ENCODE measurements around the gene B4GALNT3.

Gene B4GALNT3

DNA sequence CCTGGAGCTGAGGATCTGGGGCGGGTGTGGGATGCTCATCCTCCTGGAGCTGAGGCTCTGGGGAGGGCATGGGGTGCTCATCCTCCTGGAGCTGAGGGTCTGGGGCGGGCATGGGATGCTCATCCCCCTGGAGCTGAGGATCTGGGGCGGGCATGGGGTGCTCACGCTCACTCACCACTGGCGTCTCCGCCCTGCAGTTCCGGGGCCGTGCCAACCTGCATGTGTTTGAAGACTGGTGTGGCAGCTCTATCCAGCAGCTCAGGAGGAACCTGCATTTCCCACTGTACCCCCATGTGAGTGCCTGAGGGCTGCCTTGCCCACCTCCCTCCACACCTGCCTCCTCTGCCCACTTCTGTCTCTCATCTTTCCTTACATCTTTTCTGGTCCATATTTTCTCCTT is 84.4 kb downstream of the B4GALNT3 start:
- Histone ChIP-seq H3K27me3 (0 out of 22 replicates have a peak, but pooled peaks cover 0 to 3% (median 0%) of the 10 kb centered on the region in 11 experiments), H3K4me3 (no peak overlapping the region), H4K20me1 (no peaks in the 10 kb centered on the region; a peak in 1 of 22 replicates), H3K4me1 (peaks cover 31 to 56% (median 42%) of the 10 kb centered on the region in 10 experiments), H3K27ac (no peak overlapping the region), H3K36me3 (no peaks in the 10 kb centered on the region), H3K9me3 (replicated peaks in 1 of 11) (no peaks in the 10 kb centered on the region), H3K9ac (no peak overlapping the region), H3K4me2 (peak overlapping the region in 10 of 11 experiments; percentile 4 to 81 (median 64); a peak in 15 of 22 replicates)
- TF ChIP-seq Cebpa-rat (IDR thresholded peaks at IDR 0.05): no peak

- Histone ChIP-seq H3K4me1 (peaks cover 26 to 47% (median 35%) of the 10 kb centered on the region in 10 experiments), H3K9me3 (replicated peaks in 1 of 11) (no peaks in the 10 kb centered on the region), H3K36me3 (no peaks in the 10 kb centered on the region), H3K27me3 (0 out of 22 replicates have a peak, but pooled peaks cover 0 to 3% (median 0%) of the 10 kb centered on the region in 11 experiments), H4K20me1 (no peaks in the 10 kb centered on the region; a peak in 1 of 22 replicates), H3K4me2 (peak overlapping the region; percentile 4 to 81 (median 60); a peak in 20 of 22 replicates), H3K9ac (peak overlapping the region in 1 of 11 experiments; percentile 48; a peak in 1 of 22 replicates), H3K27ac (peak overlapping the region in 3 of 11 experiments; percentile 11 to 47 (median 17); a peak in 2 of 22 replicates), H3K4me3 (peak overlapping the region in 1 of 10 experiments; percentile 5; a peak in 2 of 20 replicates)
- no peak for TF ChIP-seq Cebpa-rat (IDR thresholded peaks at IDR 0.05)
These were observed 85.3 kb downstream of the B4GALNT3 start for GRCh38 chr12:544941-545635.

DNA sequence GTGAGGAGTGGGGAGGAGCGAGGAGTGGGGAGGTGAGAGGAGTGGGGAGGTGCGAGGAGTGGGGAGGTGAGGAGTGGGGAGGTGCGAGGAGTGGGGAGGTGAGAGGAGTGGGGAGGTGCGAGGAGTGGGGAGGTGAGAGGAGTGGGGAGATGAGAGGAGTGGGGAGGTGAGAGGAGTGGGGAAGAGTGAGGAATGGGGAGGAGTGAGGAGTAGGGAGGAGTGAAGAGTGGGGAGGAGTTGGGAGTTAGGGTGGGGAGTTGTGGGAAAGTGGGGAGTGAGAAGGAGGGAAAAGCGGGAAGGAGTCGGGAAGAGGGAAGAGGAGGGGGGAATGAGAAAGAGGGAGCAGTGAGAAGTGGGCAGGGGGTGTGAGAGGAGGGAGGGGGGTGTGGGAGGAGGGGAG is 86.1 kb downstream of the B4GALNT3 start:
- Histone ChIP-seq H4K20me1 (no peaks in the 10 kb centered on the region; a peak in 1 of 22 replicates), H3K4me2 (no peak overlapping the region), H3K27ac (no peak overlapping the region), H3K9ac (no peak overlapping the region), H3K36me3 (no peaks in the 10 kb centered on the region), H3K4me1 (peaks cover 26 to 48% (median 35%) of the 10 kb centered on the region in 10 experiments), H3K9me3 (replicated peaks in 1 of 11) (no peaks in the 10 kb centered on the region), H3K27me3 (0 out of 22 replicates have a peak, but pooled peaks cover 0 to 3% (median 0%) of the 10 kb centered on the region in 11 experiments), H3K4me3 (no peak overlapping the region)
- no peak for TF ChIP-seq Cebpa-rat (IDR thresholded peaks at IDR 0.05)

GRCh38 chr12:546265-546919 is 86.7 kb downstream of the B4GALNT3 start:
- peaks cover 26 to 54% (median 35%) of the 10 kb centered on the region in 10 experiments for H3K4me1 ChIP-seq
- peak overlapping the region; percentile 41 to 95 (median 67); a peak in 21 of 22 replicates for H3K4me2 ChIP-seq
- H3K9ac ChIP-seq: no peak overlapping the region
- 0 out of 22 replicates have a peak, but pooled peaks cover 0 to 3% (median 0%) of the 10 kb centered on the region in 11 experiments for H3K27me3 ChIP-seq
- no peak for TF ChIP-seq Cebpa-rat (IDR thresholded peaks at IDR 0.05)
- no peak overlapping the region for H3K27ac ChIP-seq
- no peaks in the 10 kb centered on the region for H3K36me3 ChIP-seq
- H4K20me1 ChIP-seq: no peaks in the 10 kb centered on the region; a peak in 1 of 22 replicates
- H3K9me3 ChIP-seq (replicated peaks in 1 of 11): no peaks in the 10 kb centered on the region
- no peak overlapping the region for H3K4me3 ChIP-seq

- peak overlapping the region in 3 of 11 experiments; percentile 0 to 15 (median 7); a peak in 1 of 22 replicates for H3K9ac ChIP-seq
- H3K4me1 ChIP-seq: peaks cover 29 to 58% (median 40%) of the 10 kb centered on the region in 10 experiments
- H3K27ac ChIP-seq: no peak overlapping the region
- no peak for TF ChIP-seq Cebpa-rat (IDR thresholded peaks at IDR 0.05)
- no peaks in the 10 kb centered on the region for H3K9me3 ChIP-seq (replicated peaks in 1 of 11)
- H3K4me2 ChIP-seq: peak overlapping the region; percentile 41 to 95 (median 67)
- 0 out of 22 replicates have a peak, but pooled peaks cover 0 to 3% (median 0%) of the 10 kb centered on the region in 11 experiments for H3K27me3 ChIP-seq
- no peaks in the 10 kb centered on the region for H3K36me3 ChIP-seq
- no peaks in the 10 kb centered on the region; a peak in 1 of 22 replicates for H4K20me1 ChIP-seq
- no peak overlapping the region for H3K4me3 ChIP-seq
These were observed 87.4 kb downstream of the B4GALNT3 start for GRCh38 chr12:546920-547845.

- no peak overlapping the region for H3K4me3 ChIP-seq
- H3K9ac ChIP-seq: peak overlapping the region in 1 of 11 experiments; percentile 19; a peak in 2 of 22 replicates
- no peak overlapping the region for H3K27ac ChIP-seq
- 0 out of 22 replicates have a peak, but pooled peaks cover 0 to 3% (median 0%) of the 10 kb centered on the region in 11 experiments for H3K27me3 ChIP-seq
- TF ChIP-seq Cebpa-rat (IDR thresholded peaks at IDR 0.05): no peak
- no peaks in the 10 kb centered on the region; a peak in 1 of 22 replicates for H4K20me1 ChIP-seq
- peaks cover 31 to 58% (median 47%) of the 10 kb centered on the region in 10 experiments for H3K4me1 ChIP-seq
- no peaks in the 10 kb centered on the region for H3K36me3 ChIP-seq
- no peaks in the 10 kb centered on the region for H3K9me3 ChIP-seq (replicated peaks in 1 of 11)
- H3K4me2 ChIP-seq: peak overlapping the region in 8 of 11 experiments; percentile 50 to 82 (median 65); a peak in 13 of 22 replicates
These were observed 88.2 kb downstream of the B4GALNT3 start for GRCh38 chr12:547883-548470.

- H3K27me3 ChIP-seq: 0 out of 22 replicates have a peak, but pooled peaks cover 0 to 3% (median 0%) of the 10 kb centered on the region in 11 experiments
- no peak overlapping the region for H3K4me2 ChIP-seq
- no peak for TF ChIP-seq Cebpa-rat (IDR thresholded peaks at IDR 0.05)
- H3K4me1 ChIP-seq: peaks cover 43 to 64% (median 57%) of the 10 kb centered on the region in 10 experiments
- no peaks in the 10 kb centered on the region for H3K36me3 ChIP-seq
- no peaks in the 10 kb centered on the region; a peak in 1 of 22 replicates for H4K20me1 ChIP-seq
- H3K9ac ChIP-seq: no peak overlapping the region
- no peak overlapping the region for H3K4me3 ChIP-seq
- H3K27ac ChIP-seq: no peak overlapping the region
- no peaks in the 10 kb centered on the region for H3K9me3 ChIP-seq (replicated peaks in 1 of 11)
These were observed 89.8 kb downstream of the B4GALNT3 start for GRCh38 chr12:549476-550082.
